T-helper 2 cell treated with Interferon-gamma antibody and Interleukin-4, amounts not matched to agents 5 μg/mL and 100 μg/mL, for 36 hours (primary cell): ENCODE measurements around the gene CEACAM7.

ENCODE experiments used
- DNase-seq: peaks from one replicate; pipeline ENCODE4 v3.0.0; 2021; ENCODE audit warnings: low spot score
- H3K27ac Mint-ChIP-seq: one replicate; pipeline ENCODE4 v1.8.0; 2021; ENCODE audit warnings: mild to moderate bottlenecking, mixed read lengths
- H3K27me3 Mint-ChIP-seq: one replicate; pipeline ENCODE4 v1.8.0; 2021; ENCODE audit warnings: low read depth, mixed read lengths
- H3K36me3 Mint-ChIP-seq: one replicate; pipeline ENCODE4 v1.8.0; 2021; ENCODE audit warnings: low read depth, mixed read lengths
- H3K4me1 Mint-ChIP-seq: one replicate; pipeline ENCODE4 v1.8.0; 2021; ENCODE audit warnings: low read depth, mixed read lengths
- H3K4me3 Mint-ChIP-seq: one replicate; pipeline ENCODE4 v1.8.0; 2022; ENCODE audit warnings: mild to moderate bottlenecking, moderate library complexity, mixed read lengths
- H3K9me3 Mint-ChIP-seq: one replicate; pipeline ENCODE4 v1.8.0; 2021; ENCODE audit warnings: mixed read lengths

Gene CEACAM7

GRCh38 chr19:41695745-41696144 is 7.7 kb upstream of the CEACAM7 start:
- Mint-ChIP-seq H3K27ac (no peak overlapping the region), H3K4me1 (no peaks in the 10 kb centered on the region), H3K27me3 (peaks cover 13% of the 10 kb centered on the region), H3K4me3 (no peak overlapping the region), H3K9me3 (peaks cover 7% of the 10 kb centered on the region), H3K36me3 (no peaks in the 10 kb centered on the region)
- DNase-seq: no peak

DNA sequence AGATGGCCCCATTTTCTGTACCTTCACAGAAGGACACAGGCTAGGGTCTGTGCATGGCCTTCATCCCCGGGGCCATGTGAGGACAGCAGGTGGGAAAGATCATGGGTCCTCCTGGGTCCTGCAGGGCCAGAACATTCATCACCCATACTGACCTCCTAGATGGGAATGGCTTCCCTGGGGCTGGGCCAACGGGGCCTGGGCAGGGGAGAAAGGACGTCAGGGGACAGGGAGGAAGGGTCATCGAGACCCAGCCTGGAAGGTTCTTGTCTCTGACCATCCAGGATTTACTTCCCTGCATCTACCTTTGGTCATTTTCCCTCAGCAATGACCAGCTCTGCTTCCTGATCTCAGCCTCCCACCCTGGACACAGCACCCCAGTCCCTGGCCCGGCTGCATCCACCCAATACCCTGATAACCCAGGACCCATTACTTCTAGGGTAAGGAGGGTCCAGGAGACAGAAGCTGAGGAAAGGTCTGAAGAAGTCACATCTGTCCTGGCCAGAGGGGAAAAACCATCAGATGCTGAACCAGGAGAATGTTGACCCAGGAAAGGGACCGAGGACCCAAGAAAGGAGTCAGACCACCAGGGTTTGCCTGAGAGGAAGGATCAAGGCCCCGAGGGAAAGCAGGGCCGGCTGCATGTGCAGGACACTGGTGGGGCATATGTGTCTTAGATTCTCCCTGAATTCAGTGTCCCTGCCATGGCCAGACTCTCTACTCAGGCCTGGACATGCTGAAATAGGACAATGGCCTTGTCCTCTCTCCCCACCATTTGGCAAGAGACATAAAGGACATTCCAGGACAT is 7.0 kb upstream of the CEACAM7 start:
- H3K27me3 Mint-ChIP-seq: peaks cover 13% of the 10 kb centered on the region
- H3K4me3 Mint-ChIP-seq: no peak overlapping the region
- peaks cover 7% of the 10 kb centered on the region for H3K9me3 Mint-ChIP-seq
- no peaks in the 10 kb centered on the region for H3K4me1 Mint-ChIP-seq
- no peak for DNase-seq
- H3K27ac Mint-ChIP-seq: no peak overlapping the region
- H3K36me3 Mint-ChIP-seq: no peaks in the 10 kb centered on the region

DNA sequence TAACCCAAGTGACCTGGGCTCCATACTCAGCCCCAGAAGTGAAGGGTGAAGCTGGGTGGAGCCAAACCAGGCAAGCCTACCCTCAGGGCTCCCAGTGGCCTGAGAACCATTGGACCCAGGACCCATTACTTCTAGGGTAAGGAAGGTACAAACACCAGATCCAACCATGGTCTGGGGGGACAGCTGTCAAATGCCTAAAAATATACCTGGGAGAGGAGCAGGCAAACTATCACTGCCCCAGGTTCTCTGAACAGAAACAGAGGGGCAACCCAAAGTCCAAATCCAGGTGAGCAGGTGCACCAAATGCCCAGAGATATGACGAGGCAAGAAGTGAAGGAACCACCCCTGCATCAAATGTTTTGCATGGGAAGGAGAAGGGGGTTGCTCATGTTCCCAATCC is 6.1 kb upstream of the CEACAM7 start:
- DNase-seq: no peak
- peaks cover 13% of the 10 kb centered on the region for H3K27me3 Mint-ChIP-seq
- no peak overlapping the region for H3K4me3 Mint-ChIP-seq
- H3K9me3 Mint-ChIP-seq: peaks cover 7% of the 10 kb centered on the region
- no peaks in the 10 kb centered on the region for H3K4me1 Mint-ChIP-seq
- no peaks in the 10 kb centered on the region for H3K36me3 Mint-ChIP-seq
- H3K27ac Mint-ChIP-seq: no peak overlapping the region

GRCh38 chr19:41691268-41691970 is 3.3 kb upstream of the CEACAM7 start:
- Mint-ChIP-seq H3K4me3 (no peak overlapping the region), H3K9me3 (peaks cover 7% of the 10 kb centered on the region), H3K27ac (no peak overlapping the region), H3K4me1 (no peaks in the 10 kb centered on the region), H3K36me3 (no peaks in the 10 kb centered on the region), H3K27me3 (peaks cover 11% of the 10 kb centered on the region)
- no peak for DNase-seq

DNA sequence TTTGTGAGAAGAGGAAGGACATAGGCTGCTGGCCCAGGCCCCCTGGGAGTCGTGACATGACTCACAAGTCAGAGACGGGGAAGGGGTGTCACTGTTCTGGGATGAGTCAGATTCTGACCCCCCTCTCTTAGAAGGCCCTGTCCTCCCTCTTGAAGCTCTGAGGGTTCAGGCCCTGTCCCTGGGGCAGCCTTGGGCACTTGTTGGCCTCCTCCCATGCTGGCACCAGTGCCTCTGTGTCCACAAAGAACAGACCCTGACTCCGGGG is 2.7 kb upstream of the CEACAM7 start:
- no peak for DNase-seq
- Mint-ChIP-seq H3K27ac (no peak overlapping the region), H3K4me1 (no peaks in the 10 kb centered on the region), H3K9me3 (peaks cover 7% of the 10 kb centered on the region), H3K36me3 (no peaks in the 10 kb centered on the region), H3K4me3 (no peak overlapping the region), H3K27me3 (peaks cover 11% of the 10 kb centered on the region)

DNA sequence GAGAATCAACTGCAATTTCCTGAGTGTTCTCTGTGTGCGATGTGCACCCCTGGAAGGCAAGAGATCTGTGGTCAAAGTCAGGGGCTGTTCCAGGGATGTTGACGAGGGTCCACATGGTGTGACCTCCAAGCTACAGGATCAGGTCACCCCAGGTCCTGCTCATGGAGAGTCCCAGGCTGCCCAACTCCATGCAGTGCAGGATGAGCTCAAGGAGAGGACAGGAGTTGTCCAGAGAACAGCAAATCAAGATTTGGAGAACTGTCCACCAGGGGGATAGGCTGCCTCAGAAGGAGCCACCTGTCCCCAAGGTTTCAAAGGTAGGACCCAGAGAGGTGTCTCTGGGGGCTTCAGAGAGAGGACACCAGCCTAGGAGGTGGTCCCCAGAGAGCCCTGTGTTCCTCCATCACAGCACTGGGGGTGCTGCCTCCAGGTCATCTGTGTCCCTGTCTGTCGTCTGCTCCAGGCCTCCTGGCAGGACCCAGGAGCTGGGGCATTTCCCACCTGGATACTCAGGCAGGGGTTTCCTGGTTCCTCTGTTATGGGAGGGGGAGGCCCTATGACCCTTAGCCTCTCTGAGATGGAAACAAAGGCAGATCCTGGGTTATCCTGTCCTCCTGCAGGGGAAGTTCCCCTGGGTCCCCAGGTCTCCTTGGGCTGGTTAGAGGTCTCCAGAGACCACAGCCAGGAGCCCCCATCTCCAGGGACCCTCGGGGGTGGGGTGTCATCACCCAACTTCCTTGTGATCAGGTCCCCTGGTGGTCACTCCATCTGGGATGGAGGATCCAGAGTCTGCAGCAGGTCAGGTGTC is 2.1 kb upstream of the CEACAM7 start:
- no peak for DNase-seq
- Mint-ChIP-seq H3K4me1 (no peaks in the 10 kb centered on the region), H3K27me3 (peaks cover 11% of the 10 kb centered on the region), H3K9me3 (peaks cover 7% of the 10 kb centered on the region), H3K36me3 (no peaks in the 10 kb centered on the region), H3K27ac (no peak overlapping the region), H3K4me3 (no peak overlapping the region)

GRCh38 chr19:41688687-41689086 is 617 bp upstream of the CEACAM7 start:
- no peak for DNase-seq
- Mint-ChIP-seq H3K36me3 (no peaks in the 10 kb centered on the region), H3K4me3 (no peak overlapping the region), H3K9me3 (peaks cover 7% of the 10 kb centered on the region), H3K27me3 (peaks cover 11% of the 10 kb centered on the region), H3K4me1 (no peaks in the 10 kb centered on the region), H3K27ac (no peak overlapping the region)

GRCh38 chr19:41687419-41687818 is 651 bp downstream of the CEACAM7 start:
- Mint-ChIP-seq H3K27me3 (peaks cover 7% of the 10 kb centered on the region), H3K4me1 (no peaks in the 10 kb centered on the region), H3K9me3 (no peaks in the 10 kb centered on the region), H3K36me3 (no peaks in the 10 kb centered on the region), H3K27ac (no peak overlapping the region), H3K4me3 (no peak overlapping the region)
- no peak for DNase-seq

- Mint-ChIP-seq H3K4me1 (no peaks in the 10 kb centered on the region), H3K27me3 (peaks cover 10% of the 10 kb centered on the region), H3K4me3 (no peak overlapping the region), H3K9me3 (no peaks in the 10 kb centered on the region), H3K27ac (no peak overlapping the region), H3K36me3 (no peaks in the 10 kb centered on the region)
- no peak for DNase-seq
These were observed 5.6 kb downstream of the CEACAM7 start for GRCh38 chr19:41682437-41682836.

- H3K36me3 Mint-ChIP-seq: no peaks in the 10 kb centered on the region
- H3K27ac Mint-ChIP-seq: no peak overlapping the region
- peaks cover 16% of the 10 kb centered on the region for H3K9me3 Mint-ChIP-seq
- no peaks in the 10 kb centered on the region for H3K4me1 Mint-ChIP-seq
- H3K27me3 Mint-ChIP-seq: peaks cover 23% of the 10 kb centered on the region
- DNase-seq: no peak
- no peak overlapping the region for H3K4me3 Mint-ChIP-seq
These were observed 16.6 kb downstream of the CEACAM7 start for GRCh38 chr19:41671486-41671885.

DNA sequence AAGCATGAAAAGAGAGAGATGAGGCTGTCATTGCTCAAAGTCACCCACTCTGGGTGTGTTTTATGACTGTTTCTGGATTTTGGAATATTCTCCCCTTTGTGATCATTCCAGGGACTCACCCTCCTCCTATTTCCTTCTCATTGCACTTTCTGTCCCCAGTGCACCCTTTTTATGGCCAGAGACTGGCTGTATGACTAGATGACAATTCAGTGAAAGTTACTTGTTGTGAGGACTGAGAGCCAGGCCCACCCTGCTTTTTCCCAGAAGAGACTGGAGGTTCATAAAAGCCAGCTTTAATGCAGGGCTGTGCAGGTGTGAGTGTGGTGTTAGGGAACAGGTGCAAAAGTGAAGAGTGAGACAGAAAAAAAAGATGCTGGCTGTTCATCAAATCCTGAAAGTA is 17.3 kb downstream of the CEACAM7 start:
- H3K4me1 Mint-ChIP-seq: no peaks in the 10 kb centered on the region
- no peaks in the 10 kb centered on the region for H3K36me3 Mint-ChIP-seq
- no peak for DNase-seq
- H3K9me3 Mint-ChIP-seq: peaks cover 21% of the 10 kb centered on the region
- peaks cover 20% of the 10 kb centered on the region for H3K27me3 Mint-ChIP-seq
- H3K4me3 Mint-ChIP-seq: no peak overlapping the region
- H3K27ac Mint-ChIP-seq: no peak overlapping the region

GRCh38 chr19:41668315-41668714 is 19.8 kb downstream of the CEACAM7 start:
- no peak overlapping the region for H3K27ac Mint-ChIP-seq
- no peaks in the 10 kb centered on the region for H3K36me3 Mint-ChIP-seq
- no peak for DNase-seq
- H3K4me3 Mint-ChIP-seq: no peak overlapping the region
- no peaks in the 10 kb centered on the region for H3K4me1 Mint-ChIP-seq
- H3K27me3 Mint-ChIP-seq: peaks cover 10% of the 10 kb centered on the region
- peaks cover 45% of the 10 kb centered on the region for H3K9me3 Mint-ChIP-seq

GRCh38 chr19:41666075-41666474 is 22.0 kb downstream of the CEACAM7 start:
- Mint-ChIP-seq H3K4me1 (no peaks in the 10 kb centered on the region), H3K27me3 (peaks cover 5% of the 10 kb centered on the region), H3K4me3 (no peak overlapping the region), H3K36me3 (no peaks in the 10 kb centered on the region), H3K27ac (no peak overlapping the region), H3K9me3 (peaks cover 45% of the 10 kb centered on the region)
- no peak for DNase-seq

GRCh38 chr19:41657157-41657556 is 30.9 kb downstream of the CEACAM7 start:
- no peak for DNase-seq
- Mint-ChIP-seq H3K27me3 (peaks cover 46% of the 10 kb centered on the region), H3K4me1 (no peaks in the 10 kb centered on the region), H3K36me3 (no peaks in the 10 kb centered on the region), H3K27ac (no peak overlapping the region), H3K9me3 (no peaks in the 10 kb centered on the region), H3K4me3 (no peak overlapping the region)
